Activated CD4-positive, alpha-beta memory T cell treated with anti-CD3 and anti-CD28 coated beads, Interleukin-2, amount 10 ng/mL, durations not matched to agents 7 days and 5 days (primary cell): ENCODE data around the gene DUSP7. TPM values are rescaled to one million over a fixed set of nuclear protein-coding genes. Genes with fewer than 3 reads are reported as not detected.

ENCODE experiments used
- CTCF ChIA-PET: fragments of 350-600 bp; sonication (Branson Sonifier 250); formaldehyde crosslinking; loops from one replicate; lab custom pipeline; 2021; ENCODE audit warnings: antibody characterized with exemption, inconsistent platforms; lab: Charles Lee
- POLR2A ChIA-PET: fragments of 350-600 bp; sonication (Branson Sonifier 250); formaldehyde crosslinking; loops from one replicate; lab custom pipeline; 2021; ENCODE audit warnings: antibody characterized with exemption; lab: Charles Lee
- DNase-seq: peaks from one replicate; pipeline ENCODE4 v3.0.0-alpha.2; 2020
- H3K27ac Mint-ChIP-seq: one replicate; pipeline ENCODE4 v1.8.0; 2021; ENCODE audit warnings: mild to moderate bottlenecking, mixed read lengths
- H3K27me3 Mint-ChIP-seq: one replicate; pipeline ENCODE4 v1.8.0; 2021; ENCODE audit warnings: mixed read lengths
- H3K36me3 Mint-ChIP-seq: one replicate; pipeline ENCODE4 v1.8.0; 2021; ENCODE audit warnings: low read depth, mixed read lengths
- H3K4me1 Mint-ChIP-seq: one replicate; pipeline ENCODE4 v1.8.0; 2021; ENCODE audit warnings: mixed read lengths
- H3K4me3 Mint-ChIP-seq: one replicate; pipeline ENCODE4 v1.8.0; 2021; ENCODE audit warnings: mild to moderate bottlenecking, mixed read lengths
- H3K9me3 Mint-ChIP-seq: one replicate; pipeline ENCODE4 v1.8.0; 2021; ENCODE audit warnings: mixed read lengths
- total RNA-seq, 2 experiments: library from RNA; stranded (reverse); gene quantifications; one replicate each; pipeline ENCODE4 v1.2.3, GENCODE V29; 2021

DUSP7 gene
- total RNA-seq, 2 experiments from 2014 or later: 40.1 to 40.9 TPM

GRCh38 chr3:52070724-52071621 lies 14.6 kb upstream of the DUSP7 start:
- Mint-ChIP-seq H3K4me3 (no peak overlapping the region), H3K36me3 (peaks cover 4% of the 10 kb centered on the region), H3K27me3 (no peaks in the 10 kb centered on the region), H3K27ac (no peak overlapping the region), H3K9me3 (no peaks in the 10 kb centered on the region), H3K4me1 (no peaks in the 10 kb centered on the region)
- CTCF ChIA-PET: no interaction called here
- no peak for DNase-seq
- POLR2A ChIA-PET: interaction anchor here (0.8 kb wide), 1 partner anchor 15 kb away, joined by 4 read pairs; the partner anchor contains the start of gene DUSP7

GRCh38 chr3:52069855-52070254 lies 13.5 kb upstream of the DUSP7 start:
- peaks cover 3% of the 10 kb centered on the region for H3K36me3 Mint-ChIP-seq
- H3K4me1 Mint-ChIP-seq: no peaks in the 10 kb centered on the region
- H3K4me3 Mint-ChIP-seq: no peak overlapping the region
- no peak for DNase-seq
- POLR2A ChIA-PET: interaction anchor here (1.0 to 1.5 kb wide), 2 partner anchors 13 to 14 kb away, joined by 3 read pairs; partner anchors contain the start of gene DUSP7
- CTCF ChIA-PET: no interaction called here
- H3K9me3 Mint-ChIP-seq: no peaks in the 10 kb centered on the region
- H3K27me3 Mint-ChIP-seq: no peaks in the 10 kb centered on the region
- no peak overlapping the region for H3K27ac Mint-ChIP-seq

DNA sequence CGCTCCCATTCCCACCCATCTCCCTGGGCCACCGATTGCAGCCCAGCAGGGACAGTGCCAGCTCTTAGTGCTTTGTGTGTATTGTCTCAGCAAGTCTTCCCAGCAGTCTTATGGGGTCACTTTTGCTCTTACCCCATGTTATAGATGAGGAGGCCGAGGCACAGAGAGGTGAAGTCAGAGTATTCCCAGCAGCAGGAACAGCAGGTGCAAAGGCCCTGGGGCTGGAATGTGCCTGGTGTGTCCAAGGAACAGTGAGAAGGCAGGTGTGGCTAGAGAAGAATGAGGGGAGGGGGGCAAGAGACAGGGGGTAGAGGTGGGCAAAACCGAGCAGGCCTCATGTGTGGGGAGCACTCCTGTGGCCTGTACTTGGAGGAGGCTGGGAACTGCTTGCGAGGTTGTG lies 12.8 kb upstream of the DUSP7 start:
- no peak overlapping the region for H3K27ac Mint-ChIP-seq
- no peak for DNase-seq
- no peaks in the 10 kb centered on the region for H3K4me1 Mint-ChIP-seq
- no peaks in the 10 kb centered on the region for H3K36me3 Mint-ChIP-seq
- no peak overlapping the region for H3K4me3 Mint-ChIP-seq
- ChIA-PET POLR2A (interaction anchor here (1.0 to 1.5 kb wide), 2 partner anchors 12 to 13 kb away, joined by 3 read pairs; partner anchors contain the start of gene DUSP7), CTCF (no interaction called here)
- H3K9me3 Mint-ChIP-seq: no peaks in the 10 kb centered on the region
- no peaks in the 10 kb centered on the region for H3K27me3 Mint-ChIP-seq

- CTCF ChIA-PET: no interaction called here
- no peak overlapping the region for H3K27ac Mint-ChIP-seq
- POLR2A ChIA-PET: interaction anchor here (1.0 to 1.5 kb wide), 2 partner anchors 11 to 13 kb away, joined by 3 read pairs; partner anchors contain the start of gene DUSP7
Observed at GRCh38 chr3:52068730-52069129, 12.4 kb upstream of the DUSP7 start.

DNA sequence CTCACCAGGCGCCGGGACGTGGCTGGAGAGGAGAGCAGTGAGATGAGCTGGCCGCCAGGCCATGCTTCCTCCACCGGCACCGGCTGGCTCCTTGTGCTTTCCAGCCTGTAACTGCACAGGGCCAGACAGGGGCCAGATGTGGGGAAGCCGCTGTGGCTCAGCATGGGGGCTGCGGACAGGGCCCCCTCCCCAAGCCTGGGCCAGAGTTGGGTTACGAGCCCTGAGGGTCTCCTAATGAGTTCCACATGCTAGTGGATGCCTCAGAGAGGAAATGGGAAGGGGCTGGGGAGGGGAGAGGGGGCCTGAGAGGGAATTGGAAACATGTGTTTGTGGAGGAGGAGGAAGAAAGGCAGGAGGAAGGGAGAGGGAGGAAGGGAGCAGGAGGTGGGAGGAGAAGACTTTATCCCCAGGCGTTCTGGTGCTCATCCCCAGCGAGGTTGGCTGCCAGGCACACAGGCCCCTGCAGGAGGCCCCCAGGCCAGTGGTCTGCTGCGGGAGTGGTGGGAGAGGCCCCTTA lies 11.7 kb upstream of the DUSP7 start:
- no peaks in the 10 kb centered on the region for H3K9me3 Mint-ChIP-seq
- no peak overlapping the region for H3K4me3 Mint-ChIP-seq
- no peak for DNase-seq
- CTCF ChIA-PET: no interaction called here
- no peaks in the 10 kb centered on the region for H3K36me3 Mint-ChIP-seq
- H3K27me3 Mint-ChIP-seq: no peaks in the 10 kb centered on the region
- no peak overlapping the region for H3K27ac Mint-ChIP-seq
- POLR2A ChIA-PET: no interaction called here
- H3K4me1 Mint-ChIP-seq: peaks cover 1% of the 10 kb centered on the region

More at GRCh38 chr3:52068730-52069129, 12.4 kb upstream of the DUSP7 start:
- no peak for DNase-seq
- H3K36me3 Mint-ChIP-seq: no peaks in the 10 kb centered on the region
- H3K4me3 Mint-ChIP-seq: no peak overlapping the region
- H3K9me3 Mint-ChIP-seq: no peaks in the 10 kb centered on the region
- no peaks in the 10 kb centered on the region for H3K27me3 Mint-ChIP-seq
- H3K4me1 Mint-ChIP-seq: no peaks in the 10 kb centered on the region

GRCh38 chr3:52067526-52067925 lies 11.2 kb upstream of the DUSP7 start:
- H3K9me3 Mint-ChIP-seq: no peaks in the 10 kb centered on the region
- peaks cover 7% of the 10 kb centered on the region for H3K4me1 Mint-ChIP-seq
- DNase-seq: no peak
- ChIA-PET CTCF (no interaction called here), POLR2A (no interaction called here)
- H3K27ac Mint-ChIP-seq: no peak overlapping the region
- H3K27me3 Mint-ChIP-seq: no peaks in the 10 kb centered on the region
- no peak overlapping the region for H3K4me3 Mint-ChIP-seq
- H3K36me3 Mint-ChIP-seq: no peaks in the 10 kb centered on the region

DNA sequence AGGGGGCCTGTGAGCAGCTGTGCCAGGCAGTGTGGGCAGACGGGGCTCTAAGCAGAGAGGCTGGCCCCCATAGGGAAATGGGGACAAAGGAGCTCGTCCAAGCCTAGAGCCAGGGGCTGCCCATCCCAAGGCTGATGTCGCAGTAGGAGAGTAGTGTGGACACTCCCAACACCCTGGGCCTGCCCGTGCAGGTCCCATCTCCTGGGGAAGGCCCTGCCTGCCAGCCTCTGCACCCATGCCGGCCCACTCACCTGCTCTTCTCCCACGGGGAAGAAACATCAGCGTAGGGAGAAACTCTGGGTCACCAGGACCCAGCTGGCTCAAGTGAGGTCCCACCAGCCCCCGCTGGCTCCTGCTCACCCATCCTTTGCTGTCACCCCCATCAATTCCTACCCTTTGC lies 10.7 kb upstream of the DUSP7 start:
- Mint-ChIP-seq H3K4me1 (peaks cover 11% of the 10 kb centered on the region), H3K27ac (no peak overlapping the region), H3K27me3 (no peaks in the 10 kb centered on the region), H3K9me3 (no peaks in the 10 kb centered on the region), H3K4me3 (no peak overlapping the region), H3K36me3 (no peaks in the 10 kb centered on the region)
- POLR2A ChIA-PET: no interaction called here
- no peak for DNase-seq
- CTCF ChIA-PET: no interaction called here

- Mint-ChIP-seq H3K27ac (no peak overlapping the region), H3K9me3 (no peaks in the 10 kb centered on the region), H3K4me1 (peaks cover 13% of the 10 kb centered on the region), H3K36me3 (no peaks in the 10 kb centered on the region), H3K27me3 (no peaks in the 10 kb centered on the region), H3K4me3 (no peak overlapping the region)
- DNase-seq: no peak
- CTCF ChIA-PET: no interaction called here
- POLR2A ChIA-PET: interaction anchor here (1.7 kb wide), 1 partner anchor 8 kb away, joined by 3 read pairs; no protein-coding TSS in a partner anchor
Observed at GRCh38 chr3:52065264-52065756, 8.9 kb upstream of the DUSP7 start.

DNA sequence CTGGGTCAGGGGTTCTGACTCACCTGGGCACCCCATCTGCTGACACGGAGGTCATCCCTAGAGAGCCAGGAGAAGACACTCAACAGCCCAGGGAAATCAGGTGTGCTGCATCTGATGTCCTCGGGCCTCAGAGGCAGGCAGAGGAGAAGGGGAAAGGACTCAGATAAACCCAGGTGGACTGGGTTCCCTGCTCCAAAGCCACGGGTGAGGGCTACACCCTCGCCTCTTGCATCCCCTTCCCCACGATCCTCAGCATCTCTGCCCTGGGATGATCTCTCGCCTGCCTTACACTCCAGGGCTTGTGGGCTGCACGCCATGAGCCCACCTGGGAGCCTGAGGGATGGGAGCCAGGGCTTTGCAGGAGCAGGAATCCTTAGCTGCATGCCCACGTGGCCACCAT lies 8.2 kb upstream of the DUSP7 start:
- no peak overlapping the region for H3K27ac Mint-ChIP-seq
- DNase-seq: no peak
- no peaks in the 10 kb centered on the region for H3K9me3 Mint-ChIP-seq
- CTCF ChIA-PET: no interaction called here
- H3K36me3 Mint-ChIP-seq: no peaks in the 10 kb centered on the region
- H3K27me3 Mint-ChIP-seq: no peaks in the 10 kb centered on the region
- peaks cover 13% of the 10 kb centered on the region for H3K4me1 Mint-ChIP-seq
- no peak overlapping the region for H3K4me3 Mint-ChIP-seq
- POLR2A ChIA-PET: no interaction called here

DNA sequence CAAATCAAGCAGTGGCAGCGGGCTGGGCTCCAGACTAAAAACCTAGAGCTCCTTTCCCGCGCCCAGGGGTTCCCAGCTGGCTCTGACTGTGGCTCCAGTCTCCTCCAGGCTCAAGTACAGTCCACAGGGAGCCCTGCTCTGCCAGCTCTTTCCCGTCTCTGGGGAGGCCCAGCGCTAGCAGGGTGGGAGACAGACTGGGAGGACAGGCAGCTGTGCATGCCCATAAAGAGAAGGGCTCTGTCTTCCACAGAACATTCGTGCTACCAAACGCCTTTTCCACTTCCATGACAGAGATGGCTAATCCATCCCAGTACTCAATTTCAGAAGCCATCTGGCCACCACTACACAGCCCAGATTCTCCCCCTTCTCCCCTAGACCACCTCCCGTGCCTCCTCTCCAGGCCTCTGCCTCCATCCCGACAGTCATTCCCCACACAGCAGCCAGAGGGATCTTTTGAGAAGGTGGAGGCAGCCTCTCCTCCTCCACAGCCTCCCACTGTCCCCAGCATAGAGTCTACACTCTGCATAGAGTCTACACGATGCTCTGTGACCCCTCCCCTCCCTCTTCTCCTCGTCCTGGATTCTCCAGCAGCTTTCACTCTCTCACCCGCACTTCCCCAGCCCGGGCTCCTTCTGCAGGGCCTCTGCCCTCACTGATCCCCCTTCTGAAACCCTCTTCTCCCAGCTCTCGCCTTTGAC lies 6.8 kb upstream of the DUSP7 start:
- no peaks in the 10 kb centered on the region for H3K36me3 Mint-ChIP-seq
- no peaks in the 10 kb centered on the region for H3K27me3 Mint-ChIP-seq
- H3K27ac Mint-ChIP-seq: no peak overlapping the region
- no peak for DNase-seq
- no peak overlapping the region for H3K4me3 Mint-ChIP-seq
- peaks cover 13% of the 10 kb centered on the region for H3K4me1 Mint-ChIP-seq
- CTCF ChIA-PET: no interaction called here
- H3K9me3 Mint-ChIP-seq: no peaks in the 10 kb centered on the region
- POLR2A ChIA-PET: interaction anchor here (2.3 kb wide), 1 partner anchor 10 kb away, joined by 9 read pairs; no protein-coding TSS in a partner anchor

GRCh38 chr3:52062505-52062904 lies 6.1 kb upstream of the DUSP7 start:
- Mint-ChIP-seq H3K36me3 (no peaks in the 10 kb centered on the region), H3K4me1 (peaks cover 16% of the 10 kb centered on the region), H3K4me3 (no peak overlapping the region), H3K27me3 (no peaks in the 10 kb centered on the region), H3K9me3 (no peaks in the 10 kb centered on the region), H3K27ac (no peak overlapping the region)
- ChIA-PET POLR2A (interaction anchor here (2.3 kb wide), 1 partner anchor 9 kb away, joined by 9 read pairs; no protein-coding TSS in a partner anchor), CTCF (no interaction called here)
- no peak for DNase-seq

DNA sequence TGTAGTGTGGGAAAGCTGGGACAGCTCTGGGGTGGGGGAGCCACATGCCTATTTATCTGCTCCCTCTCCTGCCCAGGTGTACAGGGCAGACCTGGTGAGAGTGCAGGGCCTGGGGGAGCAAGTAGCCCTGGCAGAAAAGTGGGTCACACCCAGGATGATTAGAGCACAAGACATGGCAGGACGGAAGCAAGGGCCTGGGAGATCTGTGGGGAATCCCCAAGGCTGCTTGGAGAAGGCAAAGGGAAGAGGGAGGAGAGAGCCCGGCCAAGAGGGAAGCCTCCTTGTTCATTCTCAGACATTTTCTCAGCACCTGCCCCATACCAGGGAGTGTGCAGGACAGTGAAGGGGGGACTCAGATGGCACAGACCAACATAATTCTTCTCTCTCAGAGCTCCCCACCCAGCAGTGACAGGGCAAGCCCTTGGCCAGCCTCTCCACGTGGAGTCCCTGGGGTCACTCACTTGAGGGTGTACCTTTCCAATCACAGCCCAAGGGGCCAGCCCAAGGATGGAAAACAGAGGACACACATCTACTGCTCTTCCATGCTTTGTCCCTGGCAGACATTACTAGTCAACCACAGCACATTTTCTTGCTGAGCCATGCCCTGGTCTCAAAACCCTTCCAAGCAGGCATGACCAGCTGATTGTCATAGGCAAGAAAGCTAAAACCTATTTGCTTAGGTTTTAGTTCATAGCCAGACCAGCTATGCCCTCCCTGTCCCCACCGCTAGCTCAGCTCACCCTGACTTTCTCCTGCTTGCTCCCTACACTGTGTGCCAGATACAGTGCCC lies 4.9 kb upstream of the DUSP7 start:
- Mint-ChIP-seq H3K27me3 (no peaks in the 10 kb centered on the region), H3K4me1 (peaks cover 17% of the 10 kb centered on the region), H3K9me3 (no peaks in the 10 kb centered on the region), H3K27ac (no peak overlapping the region), H3K4me3 (no peak overlapping the region), H3K36me3 (no peaks in the 10 kb centered on the region)
- ChIA-PET CTCF (interaction anchor here (0.8 to 3.5 kb wide), 2 partner anchors 61 to 87 kb away, joined by 4 to 15 read pairs; partner anchors contain the start of gene ABHD14B), POLR2A (interaction anchor here (2.3 kb wide), 1 partner anchor 8 kb away, joined by 9 read pairs; no protein-coding TSS in a partner anchor)
- DNase-seq: no peak
